ENCODE measurements around the gene TMEM139.
"Not testable (repeated sequence)": the region's sequence is repeated elsewhere in the genome, so short reads cannot be mapped to it uniquely, and the experiment has no call there.

TMEM139 gene

DNA sequence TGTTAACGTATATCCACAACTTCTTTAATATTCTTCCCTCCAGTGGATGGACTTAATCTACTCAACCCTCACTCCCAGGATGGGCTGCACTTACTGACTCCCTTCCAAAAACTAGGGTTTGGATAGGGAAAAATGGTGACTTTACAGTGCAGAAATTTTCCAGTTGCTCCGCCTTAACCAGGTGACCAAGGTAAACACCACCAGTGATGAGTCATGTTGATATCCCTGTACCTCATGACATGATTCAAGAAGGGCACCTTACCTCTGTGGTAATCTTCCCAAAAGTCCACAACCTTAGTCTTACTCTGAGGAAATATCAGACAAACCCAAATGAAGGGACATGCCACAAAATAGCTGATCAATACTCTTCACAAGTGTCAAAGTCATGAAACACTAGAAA, 25.0 kb upstream of the TMEM139 start:
- no peak for DNase-seq

DNA sequence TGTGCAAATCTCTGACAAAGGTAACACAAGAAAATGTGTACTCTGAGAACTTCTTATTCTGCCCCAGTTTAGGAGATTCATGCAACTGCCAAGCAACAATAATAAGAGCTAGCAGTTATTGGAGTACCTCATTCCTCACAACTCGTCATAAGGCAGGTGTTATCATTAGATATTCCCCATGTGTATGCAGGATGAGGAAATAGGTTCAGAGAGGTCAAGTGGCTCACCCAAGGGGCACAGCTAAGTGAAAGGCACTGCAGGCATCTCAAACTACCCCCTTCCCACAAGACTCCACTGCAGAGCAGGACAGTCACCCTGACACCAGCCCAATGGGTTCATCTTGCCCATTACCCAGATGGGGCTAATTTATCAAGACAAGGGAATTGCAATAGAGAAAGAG, 22.9 kb upstream of the TMEM139 start:
- no peak for DNase-seq

DNA sequence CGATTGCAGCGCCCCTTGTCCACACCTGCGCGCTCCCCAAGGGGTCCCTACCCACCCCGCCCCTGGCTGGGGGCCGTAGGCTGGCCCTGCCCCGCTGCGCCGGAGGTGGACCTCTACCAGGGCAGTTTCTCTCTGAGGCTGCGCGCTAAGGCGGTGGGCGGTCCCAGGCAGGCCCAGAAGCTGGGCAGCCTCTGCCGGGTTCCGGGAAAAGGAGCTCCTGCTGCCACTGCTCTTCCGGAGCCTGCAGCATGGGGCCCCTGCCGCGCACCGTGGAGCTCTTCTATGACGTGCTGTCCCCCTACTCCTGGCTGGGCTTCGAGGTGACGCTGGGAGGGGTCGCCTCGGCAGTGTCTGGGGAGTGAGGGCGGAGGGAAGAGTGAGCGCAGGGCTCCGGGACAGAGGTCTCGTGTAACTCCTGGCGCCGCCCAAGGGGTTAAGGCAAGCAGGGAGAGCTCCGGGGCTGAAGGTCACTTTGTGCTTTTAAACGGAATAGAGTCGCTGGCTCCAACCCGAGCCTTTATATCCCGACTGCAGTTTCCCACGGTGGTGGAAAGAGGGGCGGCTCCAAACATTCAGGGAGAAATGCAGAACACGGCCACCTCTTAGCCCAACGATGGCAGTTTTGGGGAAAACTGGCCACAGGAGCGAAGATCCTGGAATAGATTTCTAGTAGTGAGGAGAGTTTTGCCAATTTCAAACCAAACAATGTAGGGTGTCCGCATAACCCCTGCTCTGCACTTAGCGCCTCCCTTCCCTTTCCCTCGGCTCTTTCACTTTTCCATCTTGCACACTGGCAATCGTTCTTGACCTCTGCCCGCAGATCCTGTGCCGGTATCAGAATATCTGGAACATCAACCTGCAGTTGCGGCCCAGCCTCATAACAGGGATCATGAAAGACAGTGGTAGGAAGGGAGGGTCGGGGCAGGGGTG, 21.2 kb upstream of the TMEM139 start, which contains the start of gene GSTK1:
Gene GSTK1, plus strand, starts transcription at position 176 of the 930 bp plus-strand sequence. Its CDS starts 73 bp downstream, at position 249.
- DNase-seq: peak; percentile 70

DNA sequence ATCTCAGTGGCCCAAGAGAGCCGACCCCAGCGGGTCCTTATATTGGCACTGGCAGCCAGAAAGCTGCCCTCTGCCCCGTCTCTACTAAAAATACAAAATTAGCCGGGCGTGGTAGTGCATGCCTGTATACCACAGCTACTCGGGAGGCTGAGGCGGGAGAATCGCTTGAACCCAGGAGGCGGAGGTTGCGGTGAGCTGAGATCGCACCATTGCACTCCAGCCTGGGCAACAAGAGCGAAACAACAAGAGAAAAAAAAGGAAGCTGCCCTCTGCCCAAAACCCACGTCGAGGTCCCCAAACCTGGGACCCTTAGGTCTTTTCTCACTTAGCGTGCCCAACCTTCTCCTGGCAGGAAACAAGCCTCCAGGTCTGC, 20.6 kb upstream of the TMEM139 start:
- not testable (repeated sequence) for DNase-seq

DNA sequence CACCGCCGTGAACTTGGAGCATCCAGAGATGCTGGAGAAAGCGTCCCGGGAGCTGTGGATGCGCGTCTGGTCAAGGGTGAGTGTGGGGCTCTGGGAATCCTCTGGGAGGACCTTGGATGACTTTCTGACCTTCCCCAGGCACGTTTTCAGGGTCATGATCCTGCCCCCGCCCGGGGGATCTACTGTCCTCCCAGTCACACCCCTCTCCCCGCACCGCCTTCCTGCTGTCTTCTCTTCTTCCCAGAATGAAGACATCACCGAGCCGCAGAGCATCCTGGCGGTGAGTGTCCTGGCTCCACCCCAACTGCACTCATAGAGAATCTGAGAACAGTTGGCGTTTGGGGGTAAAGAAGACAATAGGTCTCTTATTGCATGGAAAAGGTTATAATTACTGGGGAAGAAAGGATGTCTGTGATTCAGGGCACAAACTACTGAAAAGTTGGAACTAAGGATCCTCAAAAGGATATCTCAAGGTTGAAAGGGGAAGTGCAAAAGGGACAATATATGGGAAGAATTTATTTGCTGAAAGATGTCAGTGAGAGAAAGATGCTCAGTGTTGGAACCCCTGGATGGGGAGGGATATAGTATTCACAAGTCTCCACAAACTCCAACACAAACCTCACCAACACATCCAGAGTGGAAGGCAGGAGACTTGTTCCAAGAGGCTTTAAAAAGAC, 19.6 kb upstream of the TMEM139 start:
- no peak for DNase-seq

DNA sequence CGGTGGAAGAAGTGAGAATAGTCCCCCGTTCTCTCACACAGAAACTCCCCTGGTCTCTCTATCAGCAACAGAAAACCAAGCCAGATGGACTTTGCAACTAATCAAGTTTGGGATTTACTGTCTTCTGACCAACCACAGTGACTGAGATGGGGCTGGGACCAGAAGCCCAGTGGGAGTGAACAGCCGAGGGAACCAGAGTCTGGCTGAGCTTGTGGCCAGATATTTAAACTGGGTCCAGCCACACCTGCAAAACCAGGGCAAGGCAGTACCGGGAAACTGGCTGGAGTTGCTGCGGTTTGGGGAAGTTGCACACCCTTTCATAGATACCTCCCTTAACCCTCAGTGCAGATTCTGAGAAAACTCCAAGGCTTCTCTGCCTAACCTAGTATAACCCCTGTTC, 15.5 kb upstream of the TMEM139 start:
- DNase-seq: no peak

DNA sequence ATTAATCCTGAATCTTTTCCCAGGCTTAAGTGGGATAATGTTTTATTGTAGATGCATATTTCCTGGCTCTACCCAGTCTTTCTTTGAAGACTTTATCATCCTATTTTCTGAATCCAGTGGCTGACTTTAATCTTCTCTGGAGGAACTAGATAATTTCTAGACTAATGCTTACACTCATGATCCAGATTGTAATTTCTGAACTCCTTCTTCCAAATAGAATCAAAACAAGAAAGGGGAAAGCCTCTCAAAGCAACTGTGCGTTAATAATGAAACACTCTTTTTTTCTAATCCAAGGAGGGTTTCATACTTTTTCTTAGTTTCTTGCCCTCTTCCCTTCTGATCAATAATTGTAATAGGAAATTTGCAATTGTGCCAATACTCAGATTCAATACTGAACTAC, 13.5 kb upstream of the TMEM139 start:
- DNase-seq: no peak

DNA sequence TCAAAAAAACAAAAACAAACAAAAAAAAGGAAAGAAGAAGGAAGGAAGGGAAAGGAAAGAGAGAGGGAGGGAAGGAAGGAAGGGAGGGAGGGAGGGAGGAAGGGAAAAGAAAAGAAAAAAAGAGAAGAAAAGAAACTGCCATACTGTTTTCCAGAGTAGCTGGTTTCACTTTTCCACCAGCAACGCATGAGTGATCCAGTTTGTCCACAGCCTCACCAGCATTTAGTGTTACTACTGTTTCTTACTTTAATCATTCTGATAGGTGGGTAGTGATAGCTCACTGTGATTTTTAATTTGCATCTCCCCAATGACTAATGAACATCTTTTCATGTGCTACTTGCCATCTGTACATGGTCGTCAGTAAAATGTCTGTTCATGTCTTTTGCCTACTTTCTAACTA, 11.9 kb upstream of the TMEM139 start:
- no peak for DNase-seq

DNA sequence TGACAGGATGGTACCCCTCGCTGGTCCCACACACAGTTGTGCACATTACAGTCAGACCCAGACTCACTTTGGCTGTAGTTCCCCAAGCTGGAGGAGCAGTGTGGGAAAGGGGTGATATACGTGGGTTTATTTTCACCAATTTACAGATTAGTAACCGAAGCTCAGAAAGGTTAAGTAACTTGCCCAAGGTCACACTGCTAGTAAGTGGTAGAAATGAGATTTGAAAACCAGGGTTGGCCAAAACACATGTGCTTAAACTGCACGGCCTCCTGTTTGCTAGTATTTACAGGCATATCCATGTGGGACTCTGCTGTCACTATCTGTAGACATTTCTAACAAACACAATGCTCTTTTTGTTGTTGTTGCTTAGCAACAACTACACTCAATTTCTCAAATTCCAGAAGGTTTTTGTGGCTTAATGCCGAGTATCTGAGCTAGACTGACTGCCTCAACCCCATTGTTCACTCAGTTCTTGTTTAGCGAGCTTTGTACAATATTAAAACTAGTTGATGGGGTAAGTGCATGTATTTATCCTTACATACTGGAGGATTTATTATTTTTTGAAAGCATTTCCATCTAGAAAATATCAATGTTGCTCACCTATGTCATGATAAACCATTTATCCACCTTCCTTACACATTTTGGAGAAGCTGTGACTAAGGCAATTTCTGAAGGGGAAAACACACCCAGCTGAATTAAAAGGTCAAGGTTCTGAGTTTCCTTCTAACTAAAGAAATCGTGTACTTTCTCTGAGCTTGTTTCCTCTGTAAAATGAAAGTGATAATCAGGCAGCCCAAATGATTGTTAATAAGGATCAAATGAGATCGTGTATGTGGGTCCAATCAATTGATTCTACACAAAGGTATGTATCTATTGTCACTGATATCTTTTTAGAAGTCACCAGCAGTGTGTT, 5.3 kb upstream of the TMEM139 start:
- no peak for DNase-seq

DNA sequence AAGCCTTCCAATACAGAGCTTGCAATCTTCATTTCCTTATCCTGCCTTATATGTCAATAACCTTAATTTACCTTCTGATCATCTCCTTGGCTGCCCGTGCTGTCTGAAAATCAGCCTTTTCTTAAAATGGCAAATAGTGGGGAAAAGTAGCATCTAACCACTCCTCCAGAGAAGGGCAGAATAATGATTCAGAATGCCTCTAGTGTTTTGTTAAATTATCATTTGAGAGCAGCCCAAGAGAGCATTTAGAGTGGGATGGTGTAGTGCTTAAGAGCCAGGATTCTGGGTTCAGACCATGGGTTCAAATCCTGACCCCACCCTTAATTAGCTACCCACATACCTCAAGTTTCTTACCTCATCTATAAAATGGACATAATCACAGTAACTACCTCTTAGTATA, 4.6 kb upstream of the TMEM139 start:
- no peak for DNase-seq

DNA sequence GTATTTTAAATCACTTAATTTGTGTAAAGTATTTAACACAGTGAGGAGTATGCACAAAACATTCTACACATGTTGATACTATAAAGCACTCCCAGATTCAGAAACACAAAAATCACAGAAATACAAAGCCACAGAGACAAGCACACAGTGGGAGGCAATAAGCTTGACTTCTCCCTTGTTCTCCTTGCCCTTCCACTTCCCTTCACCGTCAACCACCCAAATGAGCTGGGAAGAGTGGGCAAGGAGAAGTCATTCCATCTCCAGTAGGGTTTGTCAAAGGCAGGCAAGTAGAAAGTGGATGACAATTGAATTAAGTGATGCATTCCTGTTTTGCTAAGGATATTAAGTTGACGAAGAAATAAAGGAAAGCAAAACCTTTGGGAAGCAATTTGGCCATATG, 4.2 kb upstream of the TMEM139 start:
- no peak for DNase-seq

DNA sequence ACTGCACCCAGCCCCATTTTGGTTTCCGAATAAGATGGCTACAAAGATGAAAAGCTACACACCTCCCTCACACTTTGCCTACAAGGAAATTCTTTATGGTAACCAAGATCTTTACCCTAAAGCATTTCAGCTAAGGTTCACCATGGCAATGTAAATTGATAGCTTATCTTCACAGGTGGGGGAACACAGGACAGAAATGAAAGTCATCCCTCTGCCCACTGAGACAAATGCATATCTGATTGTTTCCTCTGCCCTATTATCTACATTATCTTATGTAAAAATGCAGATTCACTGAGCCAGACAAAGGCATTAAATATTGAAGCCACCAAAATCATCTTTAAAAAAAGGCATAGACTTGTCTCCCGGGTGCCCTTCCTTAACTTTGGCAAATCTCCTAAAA, 3.2 kb upstream of the TMEM139 start:
- DNase-seq: no peak

DNA sequence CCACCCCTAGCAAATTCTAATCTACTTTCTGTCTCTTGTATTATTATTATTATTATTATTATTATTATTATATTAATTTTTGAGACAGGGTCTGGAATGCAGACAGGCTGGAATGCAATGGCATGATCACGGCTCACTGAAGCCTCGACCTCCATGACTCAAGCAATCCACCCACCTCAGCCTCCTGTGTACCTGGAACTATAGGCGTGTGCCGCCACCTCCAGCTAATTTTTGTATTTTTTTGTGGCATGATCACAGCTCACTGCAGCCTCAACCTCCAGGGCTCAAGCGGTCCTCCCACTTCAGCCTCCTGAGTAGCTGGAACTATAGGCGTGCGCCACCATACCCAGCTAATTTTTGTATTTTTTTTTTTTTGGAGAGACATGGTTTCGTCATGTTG, 2.6 kb upstream of the TMEM139 start:
- no peak for DNase-seq

DNA sequence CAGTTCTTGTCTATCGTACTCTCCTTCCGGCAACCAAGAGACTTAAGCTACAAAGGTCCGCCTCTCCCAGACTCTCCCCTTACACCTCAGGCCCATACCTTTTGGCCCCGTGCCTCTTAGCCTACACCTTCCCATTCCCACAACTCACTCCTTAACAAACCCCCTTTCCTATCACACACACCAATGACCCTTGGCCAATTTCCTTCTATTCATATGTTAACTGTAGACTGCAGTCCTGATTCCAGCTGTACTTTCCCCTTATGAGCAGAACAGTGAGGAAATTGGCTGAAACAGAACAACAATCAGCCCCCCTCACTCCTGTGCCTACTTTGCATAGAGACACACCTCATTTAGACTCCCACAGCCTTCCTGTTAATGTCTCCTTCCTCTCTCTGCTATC, 1.4 kb upstream of the TMEM139 start:
- no peak for DNase-seq

DNA sequence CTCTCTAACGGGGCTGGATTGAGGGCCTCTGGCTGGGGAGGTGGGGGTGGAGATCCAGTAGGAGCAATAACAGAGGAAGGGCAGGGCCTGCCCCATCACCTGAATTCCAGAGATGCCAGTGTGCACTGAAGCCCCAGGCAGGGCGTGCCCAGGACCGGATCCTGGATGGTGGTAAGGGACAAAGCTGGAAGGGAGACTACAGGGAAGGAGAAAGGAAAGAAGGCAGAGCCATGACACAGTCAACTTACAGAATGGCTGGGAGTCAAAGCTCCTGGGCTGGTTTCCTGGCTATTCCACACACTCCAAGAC, 666 bp downstream of the TMEM139 start:
- DNase-seq: no peak

DNA sequence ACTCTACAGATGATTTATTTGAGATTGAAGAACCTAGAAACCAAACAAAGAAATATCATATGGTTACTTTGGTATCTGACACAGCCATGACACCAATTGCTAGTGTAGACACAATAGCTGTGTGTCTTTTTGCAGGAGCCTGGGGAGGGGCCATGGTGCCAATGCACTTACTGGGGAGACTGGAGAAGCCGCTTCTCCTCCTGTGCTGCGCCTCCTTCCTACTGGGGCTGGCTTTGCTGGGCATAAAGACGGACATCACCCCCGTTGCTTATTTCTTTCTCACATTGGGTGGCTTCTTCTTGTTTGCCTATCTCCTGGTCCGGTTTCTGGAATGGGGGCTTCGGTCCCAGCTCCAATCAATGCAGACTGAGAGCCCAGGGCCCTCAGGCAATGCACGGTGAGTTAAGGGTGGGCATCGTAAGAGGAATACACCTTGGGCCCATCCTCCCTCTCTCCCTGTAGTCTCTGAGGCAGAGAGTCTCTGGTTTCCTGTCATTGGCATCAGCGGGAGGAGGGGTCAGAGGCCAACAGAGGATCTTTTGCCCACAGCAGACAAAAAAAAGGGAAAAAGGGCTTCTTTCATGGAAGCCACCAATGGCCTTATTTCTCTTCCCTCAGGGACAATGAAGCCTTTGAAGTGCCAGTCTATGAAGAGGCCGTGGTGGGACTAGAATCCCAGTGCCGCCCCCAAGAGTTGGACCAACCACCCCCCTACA, 1.2 kb downstream of the TMEM139 start:
- no peak for DNase-seq

DNA sequence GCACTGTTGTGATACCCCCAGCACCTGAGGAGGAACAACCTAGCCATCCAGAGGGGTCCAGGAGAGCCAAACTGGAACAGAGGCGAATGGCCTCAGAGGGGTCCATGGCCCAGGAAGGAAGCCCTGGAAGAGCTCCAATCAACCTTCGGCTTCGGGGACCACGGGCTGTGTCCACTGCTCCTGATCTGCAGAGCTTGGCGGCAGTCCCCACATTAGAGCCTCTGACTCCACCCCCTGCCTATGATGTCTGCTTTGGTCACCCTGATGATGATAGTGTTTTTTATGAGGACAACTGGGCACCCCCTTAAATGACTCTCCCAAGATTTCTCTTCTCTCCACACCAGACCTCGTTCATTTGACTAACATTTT, 1.7 kb downstream of the TMEM139 start:
- no peak for DNase-seq

DNA sequence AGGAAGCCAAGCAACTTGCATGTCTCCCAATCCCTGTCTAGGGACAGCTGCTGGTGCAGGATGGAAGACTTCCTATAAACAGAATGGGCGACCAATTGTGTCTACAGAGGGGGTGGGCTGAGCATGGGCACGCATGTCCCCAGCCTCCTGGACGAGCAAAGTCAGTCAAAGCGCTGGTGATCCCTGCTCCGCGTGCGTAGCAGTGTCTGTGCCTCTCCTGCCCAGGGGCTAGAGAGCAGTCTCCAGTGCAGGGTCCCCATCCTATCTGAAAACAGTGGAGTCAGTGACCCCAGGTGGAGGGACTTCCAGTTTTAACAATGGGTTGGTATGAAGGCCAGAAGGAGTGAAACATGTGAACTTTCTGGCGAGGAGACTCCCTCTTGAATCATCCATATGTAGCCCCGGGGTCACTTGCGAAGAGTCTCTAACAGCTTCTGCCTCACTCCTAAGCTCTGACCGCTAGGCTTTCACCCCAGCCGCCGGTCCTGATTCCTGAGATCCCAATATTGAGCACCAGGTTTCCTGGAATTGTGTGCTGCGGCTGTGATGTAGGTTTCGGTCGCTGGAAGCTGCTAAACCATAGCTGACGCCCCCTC, 2.7 kb downstream of the TMEM139 start:
- DNase-seq: no peak

DNA sequence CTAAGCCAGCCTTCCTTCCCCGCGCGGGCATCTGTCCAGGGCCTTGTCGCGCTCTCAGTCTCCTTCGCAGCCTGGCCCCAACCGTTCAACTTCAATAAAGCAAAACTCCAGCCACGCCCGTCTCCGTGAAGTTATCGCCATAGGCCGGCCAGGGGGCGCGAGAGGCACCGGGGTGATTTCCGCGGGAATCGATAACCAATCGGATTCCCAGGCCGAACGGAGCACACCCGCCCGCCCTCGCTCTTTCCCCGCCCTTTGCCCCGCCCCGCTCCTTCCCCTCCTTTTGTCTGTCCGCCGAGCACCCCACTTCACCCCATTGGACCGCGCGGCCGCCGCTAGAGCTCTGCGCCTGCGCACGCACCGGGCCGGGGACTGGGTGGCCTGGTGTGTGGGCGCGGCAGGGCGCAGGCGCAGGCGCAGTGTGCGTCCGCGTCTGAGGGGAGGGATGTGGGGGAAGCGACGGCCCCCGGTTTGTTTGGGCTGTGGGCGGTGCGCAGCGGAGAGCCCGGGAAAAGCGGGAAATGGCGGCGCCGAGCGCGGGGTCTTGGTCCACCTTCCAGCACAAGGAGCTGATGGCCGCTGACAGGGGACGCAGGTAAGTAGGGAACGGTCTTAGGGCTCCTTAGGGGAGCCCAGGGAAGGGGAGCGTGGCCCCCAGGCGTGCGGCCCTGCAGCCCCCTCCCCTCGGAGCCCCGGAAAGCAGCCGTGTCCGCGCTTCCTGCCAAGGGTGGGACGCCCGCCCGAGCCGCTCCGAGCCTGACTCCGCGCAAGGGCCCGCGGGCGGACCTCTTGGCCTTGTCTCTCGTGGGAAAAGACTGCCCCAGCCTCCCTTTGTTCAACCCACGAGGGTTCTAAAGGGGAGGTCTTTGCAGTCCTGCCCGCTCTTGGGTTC, 3.4 kb downstream of the TMEM139 start, which contains the start of gene CASP2:
Gene CASP2, plus strand, starts transcription at position 417 of the 892 bp plus-strand sequence. Its CDS starts 105 bp downstream, at position 522.
- DNase-seq: peak; percentile 99

DNA sequence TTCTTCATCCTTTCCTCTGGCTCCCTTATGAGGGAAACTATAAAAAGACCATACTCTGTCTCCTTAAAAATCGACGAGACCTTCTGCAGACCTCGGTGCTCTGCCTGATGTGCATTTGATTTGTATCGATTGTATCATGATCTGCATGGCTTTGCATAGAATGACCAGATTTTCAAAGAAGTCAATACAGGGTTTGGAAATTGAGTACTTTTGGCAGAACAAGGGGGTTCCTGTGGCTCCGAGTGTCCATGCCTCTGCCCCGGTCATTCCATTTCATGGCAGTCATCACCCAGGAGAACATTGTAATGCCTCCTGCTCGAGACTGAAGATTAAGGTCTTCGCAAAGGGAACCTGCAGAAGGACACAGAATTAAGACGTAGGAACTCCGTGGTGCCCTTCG, 4.1 kb downstream of the TMEM139 start:
- DNase-seq: no peak

DNA sequence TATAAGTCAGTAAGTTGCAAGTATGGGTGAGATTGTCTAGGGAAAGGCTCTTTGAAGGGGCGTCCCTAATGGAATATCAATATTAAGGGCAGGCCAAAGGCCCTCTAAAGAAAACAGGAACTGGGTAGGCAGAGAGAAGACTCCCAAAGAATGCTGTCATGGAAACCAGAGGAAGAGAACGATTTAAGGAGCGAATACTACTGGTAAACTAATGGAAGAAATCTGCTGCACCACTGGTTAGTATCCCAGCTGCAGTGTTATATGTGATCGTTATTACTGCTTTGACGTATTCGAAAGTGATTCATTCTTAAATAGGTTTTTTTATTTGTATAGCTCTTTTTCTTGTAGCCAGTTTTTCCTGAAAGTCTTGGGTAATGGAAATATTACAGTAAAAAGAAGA, 4.7 kb downstream of the TMEM139 start:
- DNase-seq: no peak

Data from activated CD4-positive, alpha-beta T cell treated with anti-CD3 and anti-CD28 coated beads, Interleukin-2, amount 50 U/mL, for 1 hour (primary cell).